ENCODE results near the gene FTCDNL1. TPM values are rescaled to one million over a fixed set of nuclear protein-coding genes. Genes with fewer than 3 reads are reported as not detected.

Gene FTCDNL1
- total and polyA plus RNA-seq, 8 donors = 0.31 to 2.8 (median 0.78) TPM; not detected in 4

DNA sequence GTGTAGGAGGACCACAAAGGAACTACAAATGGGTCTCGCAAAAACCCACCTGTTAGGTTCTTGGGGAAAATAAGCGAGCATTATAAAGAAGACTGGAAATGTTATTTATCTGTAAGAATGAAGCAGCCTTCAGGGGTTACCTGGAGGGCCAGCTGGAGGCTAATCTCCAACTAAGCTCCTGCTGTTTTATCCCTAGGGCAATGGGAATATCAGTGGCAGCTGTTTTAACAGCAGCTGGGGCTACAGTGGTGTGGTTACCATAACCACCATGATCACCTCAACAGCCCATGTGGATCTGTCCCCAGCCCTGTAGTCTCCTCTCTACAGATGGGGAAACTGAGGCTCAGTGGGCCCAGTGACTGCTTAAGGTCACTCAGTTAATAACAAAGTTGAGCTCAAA is 108.1 kb downstream of the FTCDNL1 start:
- peaks cover 0 to 11% (median 7%) of the 10 kb centered on the region in 4 donors for H3K4me1 ChIP-seq
- no peaks in the 10 kb centered on the region for H3K36me3 ChIP-seq
- TF ChIP-seq POLR2A (IDR thresholded peaks at IDR 0.05) = no peak
- TF ChIP-seq EP300 (IDR thresholded peaks at IDR 0.05) = no peak
- TF ChIP-seq POLR2AphosphoS5 (IDR thresholded peaks at IDR 0.05) = no peak
- TF ChIP-seq, protein P1, sequence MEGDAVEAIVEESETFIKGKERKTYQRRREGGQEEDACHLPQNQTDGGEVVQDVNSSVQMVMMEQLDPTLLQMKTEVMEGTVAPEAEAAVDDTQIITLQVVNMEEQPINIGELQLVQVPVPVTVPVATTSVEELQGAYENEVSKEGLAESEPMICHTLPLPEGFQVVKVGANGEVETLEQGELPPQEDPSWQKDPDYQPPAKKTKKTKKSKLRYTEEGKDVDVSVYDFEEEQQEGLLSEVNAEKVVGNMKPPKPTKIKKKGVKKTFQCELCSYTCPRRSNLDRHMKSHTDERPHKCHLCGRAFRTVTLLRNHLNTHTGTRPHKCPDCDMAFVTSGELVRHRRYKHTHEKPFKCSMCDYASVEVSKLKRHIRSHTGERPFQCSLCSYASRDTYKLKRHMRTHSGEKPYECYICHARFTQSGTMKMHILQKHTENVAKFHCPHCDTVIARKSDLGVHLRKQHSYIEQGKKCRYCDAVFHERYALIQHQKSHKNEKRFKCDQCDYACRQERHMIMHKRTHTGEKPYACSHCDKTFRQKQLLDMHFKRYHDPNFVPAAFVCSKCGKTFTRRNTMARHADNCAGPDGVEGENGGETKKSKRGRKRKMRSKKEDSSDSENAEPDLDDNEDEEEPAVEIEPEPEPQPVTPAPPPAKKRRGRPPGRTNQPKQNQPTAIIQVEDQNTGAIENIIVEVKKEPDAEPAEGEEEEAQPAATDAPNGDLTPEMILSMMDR (IDR thresholded peaks at IDR 0.05) = no peak
- WGBS, 5 donors = 81 to 87% (median 83%) methylated on average over 2 of the region's 2 CpGs
- no peak overlapping the region for H3K4me3 ChIP-seq
- peaks cover 0 to 5% (median 0%) of the 10 kb centered on the region in 3 donors for H3K27me3 ChIP-seq
- intact Hi-C loops (cut with DNase I; ENCODE audit: low total_unique reads) = no loop called here
- no peak overlapping the region for H3K27ac ChIP-seq
- no peak for DNase-seq
- H3K9me3 ChIP-seq = no peaks in the 10 kb centered on the region

DNA sequence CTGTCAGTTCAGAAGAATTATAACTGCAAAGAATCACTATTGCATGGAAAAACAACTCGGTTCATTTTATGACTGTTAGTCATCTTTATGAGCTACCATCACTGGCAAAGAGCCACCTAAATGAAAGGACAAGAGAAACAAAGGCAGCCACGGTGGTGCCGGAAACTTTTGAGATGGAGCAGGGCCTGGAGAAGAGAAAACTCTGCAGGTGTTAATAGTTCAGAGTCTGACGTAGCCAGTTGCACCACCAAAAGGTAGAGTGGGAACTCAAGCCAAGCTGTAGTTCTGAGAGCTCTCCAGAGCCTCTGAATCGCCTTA is 110.9 kb downstream of the FTCDNL1 start:
- Histone ChIP-seq H3K36me3 (no peaks in the 10 kb centered on the region), H3K4me3 (no peak overlapping the region), H3K27ac (no peak overlapping the region), H3K4me1 (peaks cover 0 to 11% (median 7%) of the 10 kb centered on the region in 4 donors), H3K9me3 (no peaks in the 10 kb centered on the region), H3K27me3 (peaks cover 0 to 5% (median 0%) of the 10 kb centered on the region in 3 donors)
- DNase-seq = no peak
- TF ChIP-seq EP300 (IDR thresholded peaks at IDR 0.05) (no peak), POLR2AphosphoS5 (IDR thresholded peaks at IDR 0.05) (no peak), POLR2A (IDR thresholded peaks at IDR 0.05) (no peak)
- TF ChIP-seq, protein P1 (IDR thresholded peaks at IDR 0.05) = no peak
- 31 to 47% (median 40%) methylated on average over 5 of the region's 5 CpGs for WGBS, 5 donors
- intact Hi-C loops (cut with DNase I; ENCODE audit: low total_unique reads) = no loop called here

DNA sequence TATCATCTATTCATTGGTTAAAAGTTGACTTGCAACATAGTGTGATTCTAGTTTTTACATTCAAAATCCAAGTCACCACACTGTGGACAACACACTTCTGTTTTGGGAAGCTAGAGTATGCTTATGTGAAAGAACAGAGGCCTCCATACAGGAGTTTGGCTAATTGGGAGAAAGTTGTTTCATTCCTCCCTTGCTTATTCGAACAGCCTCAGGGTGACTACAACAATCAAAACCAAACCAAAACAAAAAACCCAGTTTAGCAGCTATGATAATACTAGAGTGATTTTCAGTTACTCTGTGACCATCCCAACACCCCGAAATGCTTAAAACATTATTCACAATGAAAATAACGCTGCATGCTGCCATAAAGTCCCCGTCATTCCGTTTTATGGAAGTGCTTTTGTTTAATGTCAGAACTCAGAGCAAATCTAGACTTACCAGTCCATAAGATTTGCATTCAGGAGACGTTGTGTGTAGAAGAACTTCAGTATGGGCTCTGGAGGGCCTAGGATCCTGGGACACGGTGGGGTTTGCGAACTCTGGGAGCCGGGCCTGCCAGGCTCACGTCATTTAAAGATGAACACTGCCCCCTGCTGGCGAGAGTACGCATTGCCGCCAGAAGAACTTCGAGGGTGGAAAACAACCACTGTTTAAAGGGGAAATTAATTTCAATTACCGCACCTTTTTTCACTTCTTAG is 111.4 kb downstream of the FTCDNL1 start:
- H3K4me3 ChIP-seq = no peak overlapping the region
- H3K4me1 ChIP-seq = peaks cover 0 to 11% (median 7%) of the 10 kb centered on the region in 4 donors
- intact Hi-C loops (cut with DNase I; ENCODE audit: low total_unique reads) = no loop called here
- peak; percentile 68 to 81 for DNase-seq
- peak overlapping the region in 1 of 5 donors; percentile 38 for H3K27ac ChIP-seq
- TF ChIP-seq, protein P1 (IDR thresholded peaks at IDR 0.05) = peak in 5 of 7 experiments; percentile 72 to 93 (median 90)
- TF ChIP-seq POLR2A (IDR thresholded peaks at IDR 0.05) = no peak
- no peak for TF ChIP-seq EP300 (IDR thresholded peaks at IDR 0.05)
- TF ChIP-seq POLR2AphosphoS5 (IDR thresholded peaks at IDR 0.05) = no peak
- H3K27me3 ChIP-seq = peaks cover 0 to 5% (median 0%) of the 10 kb centered on the region in 3 donors
- no peaks in the 10 kb centered on the region for H3K36me3 ChIP-seq
- 31 to 35% (median 33%) methylated on average over 15 of the region's 15 CpGs for WGBS, 5 donors
- H3K9me3 ChIP-seq = no peaks in the 10 kb centered on the region

DNA sequence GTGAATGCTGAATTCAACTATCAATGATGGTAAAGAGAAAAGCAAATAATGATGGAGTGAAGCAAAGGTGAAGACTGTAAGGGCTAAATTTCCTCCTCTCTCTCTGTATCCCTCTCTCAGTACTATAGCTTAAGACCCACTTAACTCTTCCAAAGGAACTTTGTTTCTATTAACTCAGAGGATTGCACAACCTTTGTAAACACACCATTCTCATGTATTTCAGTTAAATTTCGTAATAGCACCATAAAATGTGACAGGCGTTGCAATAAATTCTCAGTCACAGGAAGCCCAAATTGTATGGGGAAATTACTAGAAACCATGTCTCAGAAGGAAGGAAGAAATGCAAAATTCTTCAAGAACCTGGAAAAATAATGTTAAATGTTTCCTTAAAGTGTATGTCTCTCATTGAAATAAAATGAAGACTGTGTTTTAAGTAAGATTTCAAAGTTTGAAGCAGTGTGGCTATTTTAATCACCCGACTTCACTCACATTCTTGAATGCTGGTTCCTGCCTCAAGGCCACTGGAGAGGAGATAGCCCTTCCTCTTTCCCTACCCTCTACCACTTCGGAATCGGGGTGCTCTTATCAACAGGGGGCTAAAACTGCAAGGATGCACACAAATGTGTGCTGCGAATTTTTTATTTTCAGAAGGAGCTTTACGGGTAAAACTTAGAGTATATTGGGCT is 112.1 kb downstream of the FTCDNL1 start:
- H3K36me3 ChIP-seq = no peaks in the 10 kb centered on the region
- intact Hi-C loops (cut with DNase I; ENCODE audit: low total_unique reads) = no loop called here
- H3K27ac ChIP-seq = peak overlapping the region in 1 of 5 donors; percentile 38
- H3K27me3 ChIP-seq = peaks cover 0 to 5% (median 0%) of the 10 kb centered on the region in 3 donors
- peak in 1 of 2 donors; percentile 35 for DNase-seq
- H3K4me1 ChIP-seq = peaks cover 0 to 11% (median 7%) of the 10 kb centered on the region in 4 donors
- 61 to 77% (median 67%) methylated on average over 7 of the region's 7 CpGs for WGBS, 5 donors
- TF ChIP-seq, protein P1 (IDR thresholded peaks at IDR 0.05) = no peak
- TF ChIP-seq EP300 (IDR thresholded peaks at IDR 0.05) (no peak), POLR2AphosphoS5 (IDR thresholded peaks at IDR 0.05) (no peak), POLR2A (IDR thresholded peaks at IDR 0.05) (no peak)
- H3K9me3 ChIP-seq = no peaks in the 10 kb centered on the region
- no peak overlapping the region for H3K4me3 ChIP-seq
